SK-N-SH (cell line): ENCODE results near the gene FAM120A.

Source experiments
- EZH2phosphoT487 ChIP-seq: fragments of 200-600 bp; sonication (generic); IDR thresholded peaks from 2 replicates; pipeline ENCODE4 v1.6.1; 2017; ENCODE audit warnings: low read depth, mixed run types, mild to moderate bottlenecking, antibody characterized with exemption, moderate library complexity, borderline replicate concordance
- FOXJ3 ChIP-seq: sonication (generic); formaldehyde crosslinking; IDR thresholded peaks from 2 replicates; pipeline ENCODE4 v1.5.1; 2020; ENCODE audit warnings: mild to moderate bottlenecking, missing genetic modification reagents
- GABPA ChIP-seq: IDR thresholded peaks from 2 replicates; pipeline ENCODE4 v1.4.0; 2012; ENCODE audit warnings: low read depth, mild to moderate bottlenecking
- IRF3 ChIP-seq: fragments of 150-350 bp; IDR thresholded peaks from 2 replicates; pipeline ENCODE4 v1.6.1; 2016; ENCODE audit warnings: mild to moderate bottlenecking, low read depth, low read length
- POLR2AphosphoS5 ChIP-seq: IDR thresholded peaks from 2 replicates; pipeline ENCODE4 v1.6.1; 2012; ENCODE audit warnings: low read depth, low read length
- TAF1 ChIP-seq: IDR thresholded peaks from 2 replicates; pipeline ENCODE4 v1.6.1; 2012; ENCODE audit warnings: low read depth, mild to moderate bottlenecking, low read length, moderate library complexity, borderline replicate concordance
- TCF12 ChIP-seq: IDR thresholded peaks from 2 replicates; pipeline ENCODE4 v1.4.0; 2012
- TF ChIP-seq, protein P1 (sequence below): fragments of 200-600 bp; sonication (generic); IDR thresholded peaks from 2 replicates; pipeline ENCODE4 v1.6.1; 2017; ENCODE audit warnings: antibody characterized with exemption, mild to moderate bottlenecking, moderate library complexity
- TF ChIP-seq, protein P2 (sequence below): fragments of 150-350 bp; IDR thresholded peaks from 2 replicates; pipeline ENCODE4 v1.6.1; 2017; ENCODE audit warnings: antibody characterized with exemption, low read length, low read depth, borderline replicate concordance
- TF ChIP-seq, protein P3 (sequence below): IDR thresholded peaks from 2 replicates; pipeline ENCODE4 v1.4.0; 2012; ENCODE audit warnings: low read depth
- TF ChIP-seq, protein P4 (sequence below): IDR thresholded peaks from 2 replicates; pipeline ENCODE4 v1.6.1; 2012; ENCODE audit warnings: mild to moderate bottlenecking, low read depth, low read length, moderate library complexity
- TF ChIP-seq, protein P5 (sequence below): IDR thresholded peaks from 2 replicates; pipeline ENCODE4 v1.4.0; 2012; ENCODE audit warnings: low read depth, borderline replicate concordance

DNA sequence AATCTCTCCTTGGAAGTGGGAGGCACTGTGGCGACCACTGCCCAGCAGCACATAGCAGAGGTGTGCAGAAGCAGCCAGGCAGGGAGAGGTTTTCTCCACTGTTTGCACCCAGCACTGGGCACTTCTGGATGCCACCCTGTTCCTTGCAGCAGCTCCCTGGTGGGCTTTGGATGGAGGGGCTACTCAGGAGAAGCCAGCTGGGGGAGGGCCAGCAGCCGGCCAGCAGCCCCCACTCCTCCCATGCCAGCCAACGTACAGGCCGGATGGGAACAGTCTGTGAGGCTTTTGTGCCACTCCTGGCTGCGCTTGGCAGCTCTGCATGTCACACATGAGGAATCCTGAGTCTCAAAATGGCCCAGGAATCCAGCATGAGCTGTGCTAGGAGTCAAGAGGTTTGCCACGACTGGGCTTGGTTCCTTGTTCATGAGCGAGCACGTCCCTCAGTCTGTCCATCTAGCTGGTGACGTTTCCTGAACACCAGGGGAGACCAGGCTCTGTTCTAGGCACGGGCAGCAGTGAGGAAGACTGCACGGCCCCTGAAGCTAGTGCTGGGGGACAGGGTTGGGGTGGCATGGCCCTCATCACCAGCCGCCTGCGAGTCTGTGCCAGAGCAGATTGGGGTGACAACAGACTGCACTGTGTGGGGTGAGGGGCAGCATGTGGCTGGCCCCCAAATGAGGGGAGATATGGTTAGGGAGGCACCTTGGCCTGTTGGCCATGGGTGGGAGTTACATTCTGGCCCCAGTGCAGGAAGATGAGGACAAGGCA, 135.0 kb downstream of the FAM120A start:
- TF ChIP-seq, protein P1, sequence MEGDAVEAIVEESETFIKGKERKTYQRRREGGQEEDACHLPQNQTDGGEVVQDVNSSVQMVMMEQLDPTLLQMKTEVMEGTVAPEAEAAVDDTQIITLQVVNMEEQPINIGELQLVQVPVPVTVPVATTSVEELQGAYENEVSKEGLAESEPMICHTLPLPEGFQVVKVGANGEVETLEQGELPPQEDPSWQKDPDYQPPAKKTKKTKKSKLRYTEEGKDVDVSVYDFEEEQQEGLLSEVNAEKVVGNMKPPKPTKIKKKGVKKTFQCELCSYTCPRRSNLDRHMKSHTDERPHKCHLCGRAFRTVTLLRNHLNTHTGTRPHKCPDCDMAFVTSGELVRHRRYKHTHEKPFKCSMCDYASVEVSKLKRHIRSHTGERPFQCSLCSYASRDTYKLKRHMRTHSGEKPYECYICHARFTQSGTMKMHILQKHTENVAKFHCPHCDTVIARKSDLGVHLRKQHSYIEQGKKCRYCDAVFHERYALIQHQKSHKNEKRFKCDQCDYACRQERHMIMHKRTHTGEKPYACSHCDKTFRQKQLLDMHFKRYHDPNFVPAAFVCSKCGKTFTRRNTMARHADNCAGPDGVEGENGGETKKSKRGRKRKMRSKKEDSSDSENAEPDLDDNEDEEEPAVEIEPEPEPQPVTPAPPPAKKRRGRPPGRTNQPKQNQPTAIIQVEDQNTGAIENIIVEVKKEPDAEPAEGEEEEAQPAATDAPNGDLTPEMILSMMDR, result no peak
- TF ChIP-seq POLR2AphosphoS5 (no peak), TAF1 (no peak), TCF12 (no peak), FOXJ3 (CRISPR knock-in tag) (no peak), IRF3 (no peak), GABPA (no peak), EZH2phosphoT487 (no peak)
- TF ChIP-seq, protein P2, sequence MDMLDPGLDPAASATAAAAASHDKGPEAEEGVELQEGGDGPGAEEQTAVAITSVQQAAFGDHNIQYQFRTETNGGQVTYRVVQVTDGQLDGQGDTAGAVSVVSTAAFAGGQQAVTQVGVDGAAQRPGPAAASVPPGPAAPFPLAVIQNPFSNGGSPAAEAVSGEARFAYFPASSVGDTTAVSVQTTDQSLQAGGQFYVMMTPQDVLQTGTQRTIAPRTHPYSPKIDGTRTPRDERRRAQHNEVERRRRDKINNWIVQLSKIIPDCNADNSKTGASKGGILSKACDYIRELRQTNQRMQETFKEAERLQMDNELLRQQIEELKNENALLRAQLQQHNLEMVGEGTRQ, result no peak
- TF ChIP-seq, protein P3, sequence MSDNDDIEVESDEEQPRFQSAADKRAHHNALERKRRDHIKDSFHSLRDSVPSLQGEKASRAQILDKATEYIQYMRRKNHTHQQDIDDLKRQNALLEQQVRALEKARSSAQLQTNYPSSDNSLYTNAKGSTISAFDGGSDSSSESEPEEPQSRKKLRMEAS, result no peak
- TF ChIP-seq, protein P4, sequence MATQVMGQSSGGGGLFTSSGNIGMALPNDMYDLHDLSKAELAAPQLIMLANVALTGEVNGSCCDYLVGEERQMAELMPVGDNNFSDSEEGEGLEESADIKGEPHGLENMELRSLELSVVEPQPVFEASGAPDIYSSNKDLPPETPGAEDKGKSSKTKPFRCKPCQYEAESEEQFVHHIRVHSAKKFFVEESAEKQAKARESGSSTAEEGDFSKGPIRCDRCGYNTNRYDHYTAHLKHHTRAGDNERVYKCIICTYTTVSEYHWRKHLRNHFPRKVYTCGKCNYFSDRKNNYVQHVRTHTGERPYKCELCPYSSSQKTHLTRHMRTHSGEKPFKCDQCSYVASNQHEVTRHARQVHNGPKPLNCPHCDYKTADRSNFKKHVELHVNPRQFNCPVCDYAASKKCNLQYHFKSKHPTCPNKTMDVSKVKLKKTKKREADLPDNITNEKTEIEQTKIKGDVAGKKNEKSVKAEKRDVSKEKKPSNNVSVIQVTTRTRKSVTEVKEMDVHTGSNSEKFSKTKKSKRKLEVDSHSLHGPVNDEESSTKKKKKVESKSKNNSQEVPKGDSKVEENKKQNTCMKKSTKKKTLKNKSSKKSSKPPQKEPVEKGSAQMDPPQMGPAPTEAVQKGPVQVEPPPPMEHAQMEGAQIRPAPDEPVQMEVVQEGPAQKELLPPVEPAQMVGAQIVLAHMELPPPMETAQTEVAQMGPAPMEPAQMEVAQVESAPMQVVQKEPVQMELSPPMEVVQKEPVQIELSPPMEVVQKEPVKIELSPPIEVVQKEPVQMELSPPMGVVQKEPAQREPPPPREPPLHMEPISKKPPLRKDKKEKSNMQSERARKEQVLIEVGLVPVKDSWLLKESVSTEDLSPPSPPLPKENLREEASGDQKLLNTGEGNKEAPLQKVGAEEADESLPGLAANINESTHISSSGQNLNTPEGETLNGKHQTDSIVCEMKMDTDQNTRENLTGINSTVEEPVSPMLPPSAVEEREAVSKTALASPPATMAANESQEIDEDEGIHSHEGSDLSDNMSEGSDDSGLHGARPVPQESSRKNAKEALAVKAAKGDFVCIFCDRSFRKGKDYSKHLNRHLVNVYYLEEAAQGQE, result no peak
- TF ChIP-seq, protein P5, sequence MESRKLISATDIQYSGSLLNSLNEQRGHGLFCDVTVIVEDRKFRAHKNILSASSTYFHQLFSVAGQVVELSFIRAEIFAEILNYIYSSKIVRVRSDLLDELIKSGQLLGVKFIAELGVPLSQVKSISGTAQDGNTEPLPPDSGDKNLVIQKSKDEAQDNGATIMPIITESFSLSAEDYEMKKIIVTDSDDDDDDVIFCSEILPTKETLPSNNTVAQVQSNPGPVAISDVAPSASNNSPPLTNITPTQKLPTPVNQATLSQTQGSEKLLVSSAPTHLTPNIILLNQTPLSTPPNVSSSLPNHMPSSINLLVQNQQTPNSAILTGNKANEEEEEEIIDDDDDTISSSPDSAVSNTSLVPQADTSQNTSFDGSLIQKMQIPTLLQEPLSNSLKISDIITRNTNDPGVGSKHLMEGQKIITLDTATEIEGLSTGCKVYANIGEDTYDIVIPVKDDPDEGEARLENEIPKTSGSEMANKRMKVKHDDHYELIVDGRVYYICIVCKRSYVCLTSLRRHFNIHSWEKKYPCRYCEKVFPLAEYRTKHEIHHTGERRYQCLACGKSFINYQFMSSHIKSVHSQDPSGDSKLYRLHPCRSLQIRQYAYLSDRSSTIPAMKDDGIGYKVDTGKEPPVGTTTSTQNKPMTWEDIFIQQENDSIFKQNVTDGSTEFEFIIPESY, result no peak
